SJCRH30 (cell line): ENCODE data around the gene TLE5. TPM values are rescaled to one million over a fixed set of nuclear protein-coding genes. Genes with fewer than 3 reads are reported as not detected.

ENCODE experiments used
- DNase-seq, 2 experiments: peaks; one replicate each; pipeline ENCODE4 v3.0.0-alpha.2; 2015 to 2020
- H3K27ac ChIP-seq: fragments of 250-450 bp; sonication (Bioruptor Pico); 2 replicates; pipeline ENCODE4 v1.5.1; 2020; ENCODE audit warnings: mild to moderate bottlenecking, moderate library complexity
- H3K27me3 ChIP-seq: fragments of 250-450 bp; sonication (Bioruptor Pico); 2 replicates; pipeline ENCODE4 v1.5.1; 2020; ENCODE audit warnings: mild to moderate bottlenecking, moderate library complexity
- H3K36me3 ChIP-seq: fragments of 250-450 bp; sonication (Bioruptor Pico); 2 replicates; pipeline ENCODE4 v1.5.1; 2020; ENCODE audit warnings: mild to moderate bottlenecking, moderate library complexity
- H3K4me1 ChIP-seq: fragments of 250-450 bp; sonication (Bioruptor Pico); 2 replicates; pipeline ENCODE4 v1.5.1; 2020; ENCODE audit warnings: mild to moderate bottlenecking, moderate library complexity
- H3K4me3 ChIP-seq: fragments of 250-450 bp; sonication (Bioruptor Pico); 2 replicates; pipeline ENCODE4 v1.5.1; 2020; ENCODE audit warnings: mild to moderate bottlenecking, moderate library complexity
- H3K9me3 ChIP-seq: fragments of 250-450 bp; sonication (Bioruptor Pico); replicated peaks from 2 replicates; pipeline ENCODE4 v1.5.1; 2020; ENCODE audit warnings: mild to moderate bottlenecking, moderate library complexity
- total RNA-seq: library from RNA; depleted of rRNA; stranded (reverse); fragments of >200 nt; shearing (Covaris generic); gene quantifications from 2 replicates; pipeline ENCODE4 v1.2.3, GENCODE V29; 2014

Gene TLE5
- total RNA-seq, 1 experiment from 2014 or later = 313 TPM

DNA sequence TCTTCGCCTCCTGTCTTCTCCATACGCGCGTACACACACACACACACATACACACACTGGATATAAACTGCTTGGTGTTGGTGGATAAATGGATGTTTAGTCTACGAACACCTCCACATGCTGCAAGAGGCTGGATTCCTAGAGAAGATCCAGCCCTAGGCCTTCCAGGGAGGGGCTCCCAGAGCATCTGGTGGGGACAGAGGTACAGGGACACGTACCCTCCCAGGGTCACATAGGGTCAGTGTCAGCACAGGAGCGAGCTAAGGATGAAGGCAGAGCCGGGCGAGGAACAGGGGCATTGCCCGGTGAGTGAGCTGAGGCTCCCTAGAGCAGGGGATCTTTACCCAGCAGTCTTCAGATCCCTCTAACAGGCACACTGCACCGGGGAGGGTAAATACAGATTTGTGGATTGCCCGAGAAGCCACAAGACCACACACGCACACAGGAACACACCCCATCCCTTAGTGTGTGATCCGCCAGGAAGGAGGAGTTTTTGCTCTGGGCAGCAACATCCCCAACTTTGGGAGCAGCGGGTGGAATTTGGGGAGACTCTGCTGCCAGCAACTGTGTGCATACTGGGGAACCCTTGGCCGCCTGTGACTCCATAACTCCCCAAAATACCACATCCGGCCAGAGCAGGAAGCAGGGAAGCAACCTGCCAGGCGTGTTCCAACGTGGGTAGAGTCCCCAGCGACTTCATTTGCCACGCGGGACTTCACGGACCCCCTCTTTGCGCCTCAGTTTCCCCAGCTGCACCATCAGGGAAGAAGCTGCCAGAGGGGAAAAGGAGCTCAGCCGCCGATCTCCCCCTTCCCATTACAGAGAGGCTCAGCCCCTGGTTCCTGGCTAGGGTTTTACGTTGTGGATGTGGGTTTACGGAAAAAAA is 27.4 kb downstream of the TLE5 start:
- peaks cover 5% of the 10 kb centered on the region; the same call in 1 of the 2 replicates for H3K4me1 ChIP-seq
- H3K4me3 ChIP-seq = peak overlapping the region; percentile 53
- no peaks in the 10 kb centered on the region for H3K36me3 ChIP-seq
- no peaks in the 10 kb centered on the region for H3K9me3 ChIP-seq
- peak overlapping the region; percentile 67 for H3K27ac ChIP-seq
- peaks cover 14% of the 10 kb centered on the region for H3K27me3 ChIP-seq
- peak; percentile 72 to 77 for DNase-seq

DNA sequence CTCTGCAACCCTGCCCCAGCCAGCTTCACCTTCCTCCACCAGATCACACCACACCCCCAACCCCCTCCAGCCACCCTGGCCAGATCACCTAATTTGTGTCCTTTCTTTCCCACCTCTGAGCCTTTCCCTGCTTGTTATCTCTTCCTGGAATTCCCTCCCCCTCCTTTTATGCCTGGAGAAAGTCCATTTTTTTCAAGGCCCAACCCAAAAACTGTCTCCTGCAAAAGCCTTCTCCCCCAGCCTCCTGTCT is 28.0 kb downstream of the TLE5 start:
- peaks cover 5% of the 10 kb centered on the region; the same call in 1 of the 2 replicates for H3K4me1 ChIP-seq
- H3K9me3 ChIP-seq = no peaks in the 10 kb centered on the region
- peaks cover 12% of the 10 kb centered on the region for H3K27me3 ChIP-seq
- no peak for DNase-seq
- no peaks in the 10 kb centered on the region for H3K36me3 ChIP-seq
- peak overlapping the region; percentile 67; the same call in 1 of the 2 replicates for H3K27ac ChIP-seq
- H3K4me3 ChIP-seq = peak overlapping the region; percentile 53

DNA sequence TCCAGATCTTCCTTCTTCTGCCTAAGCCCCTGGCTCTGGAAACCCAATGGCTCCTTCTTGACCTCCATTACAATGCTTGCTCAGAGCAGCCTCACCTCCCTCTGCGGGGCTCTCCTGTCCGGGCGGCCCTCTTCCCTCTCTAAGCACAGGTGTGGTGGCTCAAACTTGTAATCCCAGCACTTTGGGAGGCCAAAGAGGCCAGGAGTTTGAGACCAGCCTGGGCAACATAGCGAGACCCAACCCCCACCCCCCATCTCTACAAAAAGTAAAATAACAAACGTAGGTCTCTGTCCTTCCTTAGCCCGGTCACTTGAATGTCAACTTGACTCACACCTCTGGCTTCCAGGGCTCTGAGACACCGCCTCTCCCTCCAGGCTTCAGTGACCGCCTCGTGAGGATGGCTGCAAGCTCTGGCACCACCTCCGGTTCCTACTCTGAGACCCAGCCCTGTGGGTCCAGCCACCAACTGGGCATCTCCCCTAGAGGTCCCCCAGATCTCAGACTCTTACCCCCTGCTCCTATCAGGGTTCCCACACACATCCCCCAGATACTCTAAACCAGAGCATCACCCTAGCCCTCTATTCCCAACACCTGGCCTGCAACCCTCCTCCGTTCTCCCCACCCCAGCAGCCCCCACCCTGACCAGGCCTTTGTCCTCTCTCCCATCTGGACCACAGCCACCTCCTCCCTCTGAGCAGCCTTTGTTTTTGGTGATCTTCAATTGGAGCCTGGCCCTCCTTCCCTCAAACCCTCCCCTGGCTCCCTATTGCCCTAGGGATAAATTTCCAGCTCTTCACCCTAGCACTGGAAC is 28.5 kb downstream of the TLE5 start:
- no peak for DNase-seq
- peaks cover 5% of the 10 kb centered on the region; the same call in 1 of the 2 replicates for H3K4me1 ChIP-seq
- H3K4me3 ChIP-seq = no peak overlapping the region
- H3K27ac ChIP-seq = no peak overlapping the region
- H3K9me3 ChIP-seq = no peaks in the 10 kb centered on the region
- peaks cover 11% of the 10 kb centered on the region for H3K27me3 ChIP-seq
- H3K36me3 ChIP-seq = no peaks in the 10 kb centered on the region

DNA sequence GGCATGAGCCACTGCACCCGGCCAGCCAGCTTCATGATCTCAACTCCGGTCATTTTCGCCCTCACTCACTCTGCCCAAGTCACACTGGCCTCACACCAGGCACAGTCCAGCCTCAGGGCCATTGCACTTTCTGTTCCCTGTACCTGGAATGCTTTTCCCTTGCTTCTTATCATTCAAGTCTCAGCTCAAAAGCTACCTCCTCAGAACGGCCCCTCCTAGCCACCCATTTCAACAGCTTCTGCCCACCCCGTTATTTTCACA is 30.8 kb downstream of the TLE5 start:
- Histone ChIP-seq H3K9me3 (no peaks in the 10 kb centered on the region), H3K27ac (no peak overlapping the region), H3K36me3 (no peaks in the 10 kb centered on the region), H3K27me3 (peaks cover 14% of the 10 kb centered on the region), H3K4me1 (peaks cover 5% of the 10 kb centered on the region; the same call in 1 of the 2 replicates), H3K4me3 (no peak overlapping the region)
- DNase-seq = no peak

DNA sequence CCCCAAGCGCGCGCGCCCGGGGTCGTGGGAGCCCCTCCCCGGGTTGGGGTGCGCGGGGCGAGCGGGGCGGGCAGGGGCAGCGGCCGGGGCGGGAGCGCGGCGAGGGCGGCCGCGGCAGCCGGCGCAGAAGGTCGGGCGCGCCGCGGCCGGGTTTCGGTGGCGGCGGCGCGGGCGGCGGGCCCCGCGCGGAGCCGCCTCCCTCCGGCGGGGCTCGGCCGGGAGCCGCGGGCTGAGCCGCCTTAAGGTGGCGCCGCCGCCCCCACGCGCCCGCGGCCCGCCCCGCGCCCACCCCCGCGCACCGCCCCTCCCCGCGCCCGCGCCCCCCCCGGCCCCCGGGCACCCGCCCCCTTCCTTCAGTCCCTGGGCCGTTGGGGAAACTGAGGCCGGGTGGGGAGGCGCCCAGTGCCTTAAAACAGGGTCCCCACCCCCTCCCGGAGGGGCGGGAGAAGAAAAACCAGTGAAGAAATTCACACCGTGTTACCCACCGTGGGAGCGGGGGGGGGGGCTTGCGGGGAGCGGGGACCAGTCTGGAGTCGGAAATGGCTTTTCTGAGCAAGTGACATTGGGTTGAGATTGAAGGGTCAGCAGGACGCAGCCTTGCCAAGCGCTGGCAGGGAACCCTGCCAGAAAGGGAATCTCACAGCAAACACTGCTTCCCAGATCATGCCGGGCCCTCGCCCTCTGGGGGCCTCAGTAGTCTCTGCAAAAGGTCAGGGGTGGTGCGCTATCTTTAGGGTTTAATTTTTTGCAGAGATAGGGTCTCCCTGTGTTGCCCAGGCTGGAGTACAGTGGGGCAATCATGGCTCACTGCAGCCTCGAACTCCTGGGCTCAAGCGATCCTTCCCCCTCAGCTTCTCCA is 33.0 kb downstream of the TLE5 start, which contains the start of gene TLE2:
TSS of gene TLE2 (minus strand) at position 216 of the 859 bp plus-strand sequence. CDS start 376 bp downstream, outside the sequence.
- Histone ChIP-seq H3K9me3 (no peaks in the 10 kb centered on the region), H3K27ac (no peak within 1 kb of the TSS), H3K36me3 (no peaks in the 10 kb centered on the region), H3K4me3 (peak within 1 kb of the TSS; percentile 47), H3K4me1 (peaks cover under 1% of the 10 kb centered on the region; the same call in 1 of the 2 replicates), H3K27me3 (peaks cover 14% of the 10 kb centered on the region)
- no peak for DNase-seq

DNA sequence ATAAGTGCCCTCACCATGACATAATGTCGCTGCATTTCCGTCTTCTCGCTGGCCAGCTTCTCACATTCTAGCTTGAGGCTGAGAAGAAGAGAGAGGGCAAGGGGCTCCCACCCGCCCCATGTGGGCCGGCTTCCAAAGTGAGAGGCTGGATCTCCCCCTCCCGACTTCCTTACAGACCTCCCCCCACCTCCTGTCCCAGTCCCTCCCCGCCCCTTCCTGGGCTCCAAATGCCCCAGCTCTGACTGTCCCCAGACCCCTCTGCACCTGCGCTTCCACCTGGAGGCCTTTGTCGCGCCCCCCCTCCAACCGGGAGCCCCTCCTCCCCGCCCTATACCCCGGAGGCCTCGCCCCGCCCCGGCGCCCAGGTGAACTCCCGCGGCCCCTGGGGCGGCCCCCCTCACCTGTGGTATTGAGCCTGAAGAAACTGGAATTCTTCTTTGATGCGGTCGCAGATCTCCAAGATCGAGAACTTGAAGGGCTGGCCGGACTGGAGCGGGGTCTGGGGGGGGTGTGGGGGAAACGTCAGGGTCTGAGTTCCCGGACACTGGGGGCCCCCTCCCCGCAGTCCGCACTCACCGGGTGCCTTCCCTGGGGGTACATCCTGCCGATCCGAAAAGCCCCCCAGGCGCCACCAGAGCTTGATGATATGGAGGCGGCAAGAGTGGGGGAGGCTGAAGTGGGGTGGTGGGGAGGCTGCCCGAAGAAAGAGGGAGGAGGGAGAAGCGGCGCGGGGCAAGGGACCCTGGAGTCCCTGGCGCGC is 33.8 kb downstream of the TLE5 start:
- H3K4me1 ChIP-seq = no peaks in the 10 kb centered on the region
- H3K27me3 ChIP-seq = peaks cover 14% of the 10 kb centered on the region
- H3K36me3 ChIP-seq = no peaks in the 10 kb centered on the region
- no peak overlapping the region for H3K27ac ChIP-seq
- peak overlapping the region; percentile 47 for H3K4me3 ChIP-seq
- no peak for DNase-seq
- no peaks in the 10 kb centered on the region for H3K9me3 ChIP-seq

DNA sequence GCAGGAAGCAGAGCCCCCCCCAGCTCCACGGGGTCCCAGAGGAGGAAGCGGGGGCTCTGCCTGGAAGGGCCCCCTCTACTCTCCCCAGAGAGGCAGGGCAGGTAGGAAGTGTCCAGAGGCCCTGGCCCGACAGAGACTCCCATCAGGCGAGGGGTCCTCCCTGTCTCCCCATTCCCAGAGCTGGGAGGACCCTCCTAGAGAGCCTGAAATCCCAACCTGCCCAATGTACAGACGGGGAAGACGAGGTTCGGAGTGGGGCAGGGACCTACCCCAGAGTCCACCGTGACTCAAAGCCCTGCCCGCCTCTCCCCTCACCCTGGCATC is 34.4 kb downstream of the TLE5 start:
- H3K27me3 ChIP-seq = peaks cover 14% of the 10 kb centered on the region
- no peaks in the 10 kb centered on the region for H3K4me1 ChIP-seq
- H3K9me3 ChIP-seq = no peaks in the 10 kb centered on the region

DNA sequence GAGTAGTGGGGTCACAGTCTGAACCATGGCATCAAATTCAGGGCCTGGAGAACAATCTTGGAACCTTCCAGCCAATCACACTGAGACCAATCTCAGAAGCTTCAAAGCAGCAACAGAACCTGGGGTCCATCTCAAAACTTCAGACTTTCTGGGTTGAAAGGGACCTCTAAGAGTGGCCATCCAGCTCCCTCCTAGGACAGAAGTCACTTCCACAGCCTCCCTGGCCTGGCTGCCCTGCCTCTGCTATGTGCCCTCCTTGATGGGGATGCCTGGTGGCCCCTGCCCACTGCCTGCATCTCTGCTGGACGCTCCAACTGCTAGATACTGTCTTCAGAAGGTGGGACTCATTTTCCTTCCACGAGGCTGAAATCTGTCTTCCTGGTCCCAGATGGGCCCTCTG is 35.0 kb downstream of the TLE5 start:
- no peaks in the 10 kb centered on the region for H3K9me3 ChIP-seq

More for the DNA sequence above, 34.4 kb downstream of the TLE5 start:
- H3K36me3 ChIP-seq = no peaks in the 10 kb centered on the region
- DNase-seq = no peak
- no peak overlapping the region for H3K4me3 ChIP-seq
- no peak overlapping the region for H3K27ac ChIP-seq

DNA sequence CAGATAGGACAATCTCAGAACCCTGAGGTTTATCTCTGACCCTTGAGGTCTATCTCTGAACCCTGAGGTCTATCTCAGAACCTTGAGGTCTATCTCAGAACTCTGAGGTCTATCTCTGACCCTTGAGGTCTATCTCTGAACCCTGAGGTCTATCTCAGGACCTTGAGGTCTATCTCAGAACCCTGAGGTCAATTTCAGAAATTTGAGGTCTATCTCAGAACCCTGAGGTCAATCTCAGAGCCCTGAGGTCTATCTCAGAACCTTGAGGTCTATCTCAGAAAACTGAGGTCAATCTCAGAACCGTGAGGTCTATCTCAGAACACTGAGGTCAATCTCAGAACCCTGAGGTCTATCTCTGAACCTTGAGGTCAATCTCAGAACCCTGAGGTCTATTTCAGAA is 35.5 kb downstream of the TLE5 start:
- no peak overlapping the region for H3K27ac ChIP-seq
- no peak for DNase-seq
- H3K9me3 ChIP-seq = no peaks in the 10 kb centered on the region
- H3K27me3 ChIP-seq = peaks cover 14% of the 10 kb centered on the region
- no peak overlapping the region for H3K4me3 ChIP-seq
- H3K36me3 ChIP-seq = no peaks in the 10 kb centered on the region
- H3K4me1 ChIP-seq = no peaks in the 10 kb centered on the region

More for the DNA sequence above, 35.0 kb downstream of the TLE5 start:
- H3K36me3 ChIP-seq = no peaks in the 10 kb centered on the region
- peaks cover 14% of the 10 kb centered on the region for H3K27me3 ChIP-seq
- no peaks in the 10 kb centered on the region for H3K4me1 ChIP-seq
- no peak overlapping the region for H3K27ac ChIP-seq
- H3K4me3 ChIP-seq = no peak overlapping the region
- no peak for DNase-seq

DNA sequence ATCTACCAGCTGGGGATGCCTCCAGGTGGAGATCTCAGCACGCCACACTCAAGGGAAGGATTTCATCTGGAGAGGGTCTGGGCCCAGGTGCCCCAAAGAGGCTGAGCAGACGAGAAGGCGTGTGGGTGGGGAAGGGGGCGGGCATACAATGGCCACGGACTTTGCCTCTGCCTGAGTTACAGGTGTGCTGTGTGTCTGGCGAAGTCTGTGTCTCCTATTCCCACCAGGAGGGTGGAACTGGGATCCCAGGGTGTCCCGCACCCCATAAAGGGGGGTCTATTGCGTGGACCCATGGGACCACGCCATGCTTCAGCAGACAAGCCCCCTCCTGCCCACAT is 36.8 kb downstream of the TLE5 start:
- no peak for DNase-seq
- H3K4me1 ChIP-seq = no peaks in the 10 kb centered on the region
- no peaks in the 10 kb centered on the region for H3K36me3 ChIP-seq
- H3K9me3 ChIP-seq = no peaks in the 10 kb centered on the region
- peaks cover 14% of the 10 kb centered on the region for H3K27me3 ChIP-seq
- no peak overlapping the region for H3K27ac ChIP-seq
- no peak overlapping the region for H3K4me3 ChIP-seq

DNA sequence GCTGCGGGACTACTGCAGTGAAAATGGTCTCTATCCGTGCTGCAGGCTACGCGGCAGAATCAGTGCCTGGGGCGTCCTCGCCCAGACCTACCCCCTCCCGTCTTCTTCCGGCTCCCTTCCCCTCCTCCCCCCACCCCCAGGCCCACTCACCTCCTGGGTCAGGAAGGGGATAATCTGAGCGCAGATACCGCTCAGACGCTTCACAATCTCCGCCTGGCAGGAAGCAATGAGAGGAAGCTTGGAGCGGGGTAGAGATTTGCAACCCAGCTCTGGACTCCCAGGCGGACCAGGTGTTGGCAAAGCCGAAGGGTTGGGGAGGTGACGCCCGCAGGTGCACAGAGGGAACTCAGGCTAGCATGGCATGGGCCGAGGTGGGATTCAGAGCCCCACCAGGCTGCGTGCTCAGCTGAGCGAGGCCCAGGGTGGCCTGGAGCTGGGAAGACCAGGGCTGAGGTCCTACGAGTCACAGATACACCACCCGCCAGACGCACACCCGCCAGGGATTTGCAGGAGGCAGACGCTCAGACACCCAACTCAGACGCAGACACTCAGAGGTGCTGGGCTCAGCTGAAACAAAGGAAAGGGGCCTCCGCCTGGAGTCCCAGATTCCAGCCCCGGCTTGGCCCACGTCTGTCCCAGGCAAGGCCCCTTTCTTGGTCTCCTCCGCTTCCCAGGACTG is 37.3 kb downstream of the TLE5 start:
- no peak for DNase-seq
- H3K9me3 ChIP-seq = no peaks in the 10 kb centered on the region
- no peaks in the 10 kb centered on the region for H3K36me3 ChIP-seq
- H3K27ac ChIP-seq = no peak overlapping the region
- no peak overlapping the region for H3K4me3 ChIP-seq
- no peaks in the 10 kb centered on the region for H3K4me1 ChIP-seq
- peaks cover 9% of the 10 kb centered on the region for H3K27me3 ChIP-seq

DNA sequence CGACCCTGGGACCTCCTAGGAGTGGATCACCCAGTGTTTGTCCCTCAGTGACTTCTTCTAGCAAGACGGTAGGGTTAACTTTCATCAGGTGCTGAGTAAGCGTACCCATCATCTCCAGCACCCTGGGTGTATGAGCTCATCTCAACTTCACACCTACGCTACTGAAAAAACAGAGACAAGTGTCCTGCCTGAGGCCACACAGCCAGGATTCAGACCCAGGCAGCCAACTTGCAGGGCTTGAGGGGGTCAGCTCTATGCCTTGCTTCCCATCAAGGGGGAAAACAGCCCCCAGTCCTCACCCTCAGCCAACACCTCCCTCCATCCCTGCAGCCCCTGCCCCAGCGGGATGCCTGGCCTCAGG is 37.8 kb downstream of the TLE5 start:
- H3K9me3 ChIP-seq = no peaks in the 10 kb centered on the region
- no peaks in the 10 kb centered on the region for H3K4me1 ChIP-seq
- H3K36me3 ChIP-seq = no peaks in the 10 kb centered on the region
- DNase-seq = no peak
- peaks cover 3% of the 10 kb centered on the region for H3K27me3 ChIP-seq
- H3K4me3 ChIP-seq = no peak overlapping the region
- H3K27ac ChIP-seq = no peak overlapping the region

DNA sequence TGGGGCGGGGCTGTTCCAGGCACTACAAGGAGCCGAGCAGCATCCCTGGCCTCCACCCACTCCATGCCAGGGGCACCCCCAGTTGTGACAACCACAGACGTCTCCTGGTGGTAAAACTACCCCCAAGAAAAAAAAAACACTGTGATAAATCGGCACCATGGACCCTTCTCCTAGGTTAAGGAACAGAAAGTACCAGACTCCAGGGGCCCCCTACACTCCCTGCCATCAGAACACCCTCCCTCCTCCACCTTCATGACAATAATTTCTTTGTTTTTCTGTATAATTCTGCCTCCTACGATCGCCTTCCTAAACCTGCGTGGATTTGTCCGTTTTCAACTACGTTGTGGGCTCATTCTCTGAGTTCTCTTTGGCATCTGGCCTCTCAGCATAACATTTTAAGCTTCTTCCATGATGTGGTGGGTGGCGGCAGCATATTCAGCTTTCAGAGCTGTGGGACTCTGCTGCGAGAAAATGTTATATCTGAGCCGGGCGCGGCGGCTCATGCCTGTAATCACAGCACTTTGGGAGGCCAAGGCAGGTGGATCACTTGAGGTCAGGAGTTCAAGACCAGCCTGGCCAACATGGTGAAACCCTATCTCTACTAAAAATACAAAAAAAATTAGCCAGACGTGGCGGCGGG is 41.9 kb downstream of the TLE5 start:
- Histone ChIP-seq H3K36me3 (no peaks in the 10 kb centered on the region), H3K27me3 (no peaks in the 10 kb centered on the region), H3K4me1 (no peaks in the 10 kb centered on the region), H3K4me3 (no peak overlapping the region), H3K27ac (no peak overlapping the region), H3K9me3 (no peaks in the 10 kb centered on the region)
- no peak for DNase-seq
